Fibroblast of lung (primary cell): ENCODE data around the gene ABAT. TPM values are rescaled to one million over a fixed set of nuclear protein-coding genes. Genes with fewer than 3 reads are reported as not detected.

Experiments
- DNase-seq, 2 donors: peaks; one replicate each; pipeline versions ENCODE4 v3.0.0 to v3.0.0-alpha.2; 2010; ENCODE audit warnings: low read depth in 2 of 2
- H2AFZ ChIP-seq: 2 replicates; pipeline ENCODE4 v1.5.1; 2012; ENCODE audit warnings: low read length, control low read depth, inconsistent platforms
- H3K27ac ChIP-seq: 2 replicates; pipeline ENCODE4 v1.5.1; 2011; ENCODE audit warnings: low read length, control low read depth; ENCODE audit not compliant: insufficient read depth
- H3K27me3 ChIP-seq: 2 replicates; pipeline ENCODE4 v1.5.1; 2011; ENCODE audit warnings: mild to moderate bottlenecking, low read length; ENCODE audit not compliant: control insufficient read depth, insufficient read depth
- H3K36me3 ChIP-seq: 2 replicates; pipeline ENCODE4 v1.5.1; 2011; ENCODE audit warnings: low read length; ENCODE audit not compliant: control insufficient read depth, insufficient read depth
- H3K4me1 ChIP-seq: 2 replicates; pipeline ENCODE4 v1.5.1; 2011; ENCODE audit warnings: low read length; ENCODE audit not compliant: control insufficient read depth, insufficient read depth; ENCODE audit errors: extremely low read depth
- H3K4me2 ChIP-seq: 2 replicates; pipeline ENCODE4 v1.5.1; 2011; ENCODE audit warnings: low read length, control low read depth; ENCODE audit not compliant: insufficient read depth; ENCODE audit errors: extremely low read depth
- H3K4me3 ChIP-seq, 4 experiments: fragments of 200-600 bp in 1 of 4; sonication (generic) in 1 of 4; replicated peaks in 1 of 4; 2 replicates each; pipeline ENCODE4 v1.5.1; 2011 to 2016; ENCODE audit warnings: low read length in 4 of 4, low read depth in 3 of 4, mild to moderate bottlenecking in 3 of 4, control low read depth in 2 of 4, inconsistent platforms in 1 of 4, mixed read lengths in 1 of 4; ENCODE audit not compliant: insufficient read depth in 1 of 4; ENCODE audit errors: control extremely low read depth in 1 of 4
- H3K79me2 ChIP-seq: 2 replicates; pipeline ENCODE4 v1.5.1; 2012; ENCODE audit warnings: mild to moderate bottlenecking, low read length, inconsistent platforms; ENCODE audit not compliant: control insufficient read depth, insufficient read depth
- H3K9ac ChIP-seq: 2 replicates; pipeline ENCODE4 v1.5.1; 2011; ENCODE audit warnings: mild to moderate bottlenecking, low read length, control low read depth; ENCODE audit not compliant: insufficient read depth
- H3K9me3 ChIP-seq: 2 replicates; pipeline ENCODE4 v1.5.1; 2012; ENCODE audit warnings: low read depth, low read length; ENCODE audit not compliant: control insufficient read depth, insufficient read depth
- H4K20me1 ChIP-seq: 2 replicates; pipeline ENCODE4 v1.5.1; 2011; ENCODE audit warnings: low read length; ENCODE audit not compliant: control insufficient read depth, insufficient read depth; ENCODE audit errors: extremely low read depth
- CTCF ChIP-seq, 2 donors: IDR thresholded peaks in 1 of 2; conservative IDR thresholded peaks in 1 of 2; 1 replicate in 1 of 2; 2 replicates in 1 of 2; pipeline ENCODE4 v1.5.1; 2011 to 2012; ENCODE audit warnings: low read length in 2 of 2, control low read depth in 1 of 2, inconsistent platforms in 1 of 2, low read depth in 1 of 2, mild to moderate bottlenecking in 1 of 2
- EZH2 ChIP-seq: IDR thresholded peaks from 2 replicates; pipeline ENCODE4 v1.5.1; 2012; ENCODE audit warnings: low read length, control low read depth, mild to moderate bottlenecking; ENCODE audit errors: missing control alignments
- polyA plus RNA-seq, 2 donors: library from polyadenylated mRNA; depleted of rRNA in 1 of 2; stranded (reverse) in 1 of 2; unstranded in 1 of 2; fragments of >200 nt; gene quantifications; 2 replicates each; pipeline ENCODE4 v1.2.1, GENCODE V29; 2011 to 2012; ENCODE audit warnings: missing spikeins in 1 of 2
- total RNA-seq: library from RNA; depleted of rRNA; stranded (reverse); fragments of >200 nt; gene quantifications from 2 replicates; pipeline ENCODE4 v1.2.1, GENCODE V29; 2014

ABAT gene
- total and polyA plus RNA-seq, 2 donors (not counting 1 experiment from before 2014, with no cell fraction given), result 1.8 TPM

GRCh38 chr16:8768283-8768682, 93.9 kb downstream of the ABAT start:
- H3K79me2 ChIP-seq, result no peaks in the 10 kb centered on the region
- no peak overlapping the region for H3K9ac ChIP-seq
- no peaks in the 10 kb centered on the region for H3K27me3 ChIP-seq
- DNase-seq, result no peak
- no peaks in the 10 kb centered on the region for H3K36me3 ChIP-seq
- H2AFZ ChIP-seq, result no peak overlapping the region
- H3K4me2 ChIP-seq, result no peak overlapping the region
- no peaks in the 10 kb centered on the region for H3K9me3 ChIP-seq
- no peaks in the 10 kb centered on the region for H4K20me1 ChIP-seq
- no peaks in the 10 kb centered on the region for H3K4me1 ChIP-seq
- no peak overlapping the region for H3K27ac ChIP-seq
- H3K4me3 ChIP-seq, result no peak overlapping the region
- TF ChIP-seq CTCF (conservative IDR thresholded peaks at IDR 0.05 in 1 of 2, IDR thresholded peaks at IDR 0.05 in 1 of 2; ENCODE audit: low read depth in 1 of 2, low read length in 2 of 2), result no peak
- no peak for TF ChIP-seq EZH2

- no peaks in the 10 kb centered on the region for H3K36me3 ChIP-seq
- no peak overlapping the region for H2AFZ ChIP-seq
- H3K79me2 ChIP-seq, result no peaks in the 10 kb centered on the region
- DNase-seq, result peak in 1 of 2 donors; percentile 4
- no peak for TF ChIP-seq EZH2
- TF ChIP-seq CTCF (conservative IDR thresholded peaks at IDR 0.05 in 1 of 2, IDR thresholded peaks at IDR 0.05 in 1 of 2; ENCODE audit: low read depth in 1 of 2, low read length in 2 of 2), result no peak
- H3K27ac ChIP-seq, result no peak overlapping the region
- H3K4me2 ChIP-seq, result no peak overlapping the region
- H3K9me3 ChIP-seq, result no peaks in the 10 kb centered on the region
- H3K4me1 ChIP-seq, result no peaks in the 10 kb centered on the region
- H4K20me1 ChIP-seq, result no peaks in the 10 kb centered on the region
- H3K27me3 ChIP-seq, result no peaks in the 10 kb centered on the region
- no peak overlapping the region for H3K4me3 ChIP-seq
- no peak overlapping the region for H3K9ac ChIP-seq
These were observed 94.3 kb downstream of the ABAT start for GRCh38 chr16:8768692-8769091.

GRCh38 chr16:8773537-8773936, 99.1 kb downstream of the ABAT start:
- Histone ChIP-seq H3K27ac (no peak overlapping the region), H3K36me3 (no peaks in the 10 kb centered on the region), H3K9ac (no peak overlapping the region), H3K9me3 (no peaks in the 10 kb centered on the region), H3K4me2 (no peak overlapping the region), H3K4me3 (no peak overlapping the region), H4K20me1 (no peaks in the 10 kb centered on the region), H3K79me2 (no peaks in the 10 kb centered on the region), H3K27me3 (no peaks in the 10 kb centered on the region), H3K4me1 (no peaks in the 10 kb centered on the region), H2AFZ (no peak overlapping the region)
- TF ChIP-seq EZH2, result no peak
- TF ChIP-seq CTCF (conservative IDR thresholded peaks at IDR 0.05 in 1 of 2, IDR thresholded peaks at IDR 0.05 in 1 of 2; ENCODE audit: low read depth in 1 of 2, low read length in 2 of 2), result no peak
- DNase-seq, result no peak
